Measurements from ENCODE around the gene ADAMTS12.

The ADAMTS12 gene

GRCh38 chr5:33701251-33701650, 190.5 kb downstream of the ADAMTS12 start:
- no peaks in the 10 kb centered on the region for H3K9me3 ChIP-seq (replicated peaks; ENCODE audit: low read length)
- H3K4me2 ChIP-seq (ENCODE audit: low read length) = no peak overlapping the region
- no peaks in the 10 kb centered on the region for H3K36me3 ChIP-seq (ENCODE audit: insufficient read depth, low read length)
- H3K9ac ChIP-seq (ENCODE audit: low read depth, low read length) = no peak overlapping the region
- no peak overlapping the region for H3K4me3 ChIP-seq (ENCODE audit: low read length)
- H3K4me1 ChIP-seq (ENCODE audit: control insufficient read depth, insufficient read depth, low read length) = no peaks in the 10 kb centered on the region
- H3K27me3 ChIP-seq (ENCODE audit: control insufficient read depth, insufficient read depth, low read length) = no peaks in the 10 kb centered on the region

- Histone ChIP-seq H3K27me3 (ENCODE audit: control insufficient read depth, insufficient read depth, low read length) (no peaks in the 10 kb centered on the region), H3K9ac (ENCODE audit: low read depth, low read length) (no peak overlapping the region), H3K4me2 (ENCODE audit: low read length) (no peak overlapping the region), H3K4me3 (ENCODE audit: low read length) (no peak overlapping the region), H3K36me3 (ENCODE audit: insufficient read depth, low read length) (no peaks in the 10 kb centered on the region), H3K4me1 (ENCODE audit: control insufficient read depth, insufficient read depth, low read length) (peaks cover 6% of the 10 kb centered on the region), H3K9me3 (replicated peaks; ENCODE audit: low read length) (no peaks in the 10 kb centered on the region)
Observed at GRCh38 chr5:33696411-33696810, 195.4 kb downstream of the ADAMTS12 start.

- Histone ChIP-seq H3K4me3 (ENCODE audit: low read length) (no peak overlapping the region), H3K4me1 (ENCODE audit: control insufficient read depth, insufficient read depth, low read length) (peaks cover 24% of the 10 kb centered on the region), H3K4me2 (ENCODE audit: low read length) (no peak overlapping the region), H3K27me3 (ENCODE audit: control insufficient read depth, insufficient read depth, low read length) (no peaks in the 10 kb centered on the region), H3K9ac (ENCODE audit: low read depth, low read length) (no peak overlapping the region), H3K9me3 (replicated peaks; ENCODE audit: low read length) (no peaks in the 10 kb centered on the region), H3K36me3 (ENCODE audit: insufficient read depth, low read length) (no peaks in the 10 kb centered on the region)
Observed at GRCh38 chr5:33692980-33693379, 198.8 kb downstream of the ADAMTS12 start.

- no peaks in the 10 kb centered on the region for H3K36me3 ChIP-seq (ENCODE audit: insufficient read depth, low read length)
- no peak overlapping the region for H3K4me3 ChIP-seq (ENCODE audit: low read length)
- no peak overlapping the region for H3K4me2 ChIP-seq (ENCODE audit: low read length)
- H3K9me3 ChIP-seq (replicated peaks; ENCODE audit: low read length) = no peaks in the 10 kb centered on the region
- no peak overlapping the region for H3K9ac ChIP-seq (ENCODE audit: low read depth, low read length)
- no peaks in the 10 kb centered on the region for H3K27me3 ChIP-seq (ENCODE audit: control insufficient read depth, insufficient read depth, low read length)
- peaks cover 24% of the 10 kb centered on the region for H3K4me1 ChIP-seq (ENCODE audit: control insufficient read depth, insufficient read depth, low read length)
Observed at GRCh38 chr5:33691856-33692255, 199.9 kb downstream of the ADAMTS12 start.

GRCh38 chr5:33690374-33691135, 201.2 kb downstream of the ADAMTS12 start:
- H3K4me1 ChIP-seq (ENCODE audit: control insufficient read depth, insufficient read depth, low read length) = peaks cover 24% of the 10 kb centered on the region
- no peaks in the 10 kb centered on the region for H3K36me3 ChIP-seq (ENCODE audit: insufficient read depth, low read length)
- no peaks in the 10 kb centered on the region for H3K27me3 ChIP-seq (ENCODE audit: control insufficient read depth, insufficient read depth, low read length)
- H3K4me2 ChIP-seq (ENCODE audit: low read length) = peak overlapping the region; percentile 3
- peak overlapping the region; percentile 4 for H3K9ac ChIP-seq (ENCODE audit: low read depth, low read length)
- H3K4me3 ChIP-seq (ENCODE audit: low read length) = no peak overlapping the region
- no peaks in the 10 kb centered on the region for H3K9me3 ChIP-seq (replicated peaks; ENCODE audit: low read length)

- H3K27me3 ChIP-seq (ENCODE audit: control insufficient read depth, insufficient read depth, low read length) = no peaks in the 10 kb centered on the region
- H3K9ac ChIP-seq (ENCODE audit: low read depth, low read length) = no peak overlapping the region
- peaks cover 24% of the 10 kb centered on the region for H3K4me1 ChIP-seq (ENCODE audit: control insufficient read depth, insufficient read depth, low read length)
- H3K9me3 ChIP-seq (replicated peaks; ENCODE audit: low read length) = no peaks in the 10 kb centered on the region
- H3K4me3 ChIP-seq (ENCODE audit: low read length) = no peak overlapping the region
- no peaks in the 10 kb centered on the region for H3K36me3 ChIP-seq (ENCODE audit: insufficient read depth, low read length)
- H3K4me2 ChIP-seq (ENCODE audit: low read length) = no peak overlapping the region
Observed at GRCh38 chr5:33688526-33688925, 203.3 kb downstream of the ADAMTS12 start.

- H3K27me3 ChIP-seq (ENCODE audit: control insufficient read depth, insufficient read depth, low read length) = no peaks in the 10 kb centered on the region
- H3K36me3 ChIP-seq (ENCODE audit: insufficient read depth, low read length) = no peaks in the 10 kb centered on the region
- H3K4me1 ChIP-seq (ENCODE audit: control insufficient read depth, insufficient read depth, low read length) = peaks cover 24% of the 10 kb centered on the region
- H3K9me3 ChIP-seq (replicated peaks; ENCODE audit: low read length) = no peaks in the 10 kb centered on the region
- H3K4me2 ChIP-seq (ENCODE audit: low read length) = no peak overlapping the region
- H3K4me3 ChIP-seq (ENCODE audit: low read length) = no peak overlapping the region
- H3K9ac ChIP-seq (ENCODE audit: low read depth, low read length) = no peak overlapping the region
Observed at GRCh38 chr5:33688066-33688465, 203.7 kb downstream of the ADAMTS12 start.

GRCh38 chr5:33685873-33686755, 205.7 kb downstream of the ADAMTS12 start:
- no peak overlapping the region for H3K9ac ChIP-seq (ENCODE audit: low read depth, low read length)
- no peaks in the 10 kb centered on the region for H3K27me3 ChIP-seq (ENCODE audit: control insufficient read depth, insufficient read depth, low read length)
- H3K4me3 ChIP-seq (ENCODE audit: low read length) = no peak overlapping the region
- no peak overlapping the region for H3K4me2 ChIP-seq (ENCODE audit: low read length)
- H3K9me3 ChIP-seq (replicated peaks; ENCODE audit: low read length) = no peaks in the 10 kb centered on the region
- no peaks in the 10 kb centered on the region for H3K36me3 ChIP-seq (ENCODE audit: insufficient read depth, low read length)
- H3K4me1 ChIP-seq (ENCODE audit: control insufficient read depth, insufficient read depth, low read length) = peaks cover 15% of the 10 kb centered on the region

- H3K9ac ChIP-seq (ENCODE audit: low read depth, low read length) = no peak overlapping the region
- H3K36me3 ChIP-seq (ENCODE audit: insufficient read depth, low read length) = no peaks in the 10 kb centered on the region
- no peak overlapping the region for H3K4me2 ChIP-seq (ENCODE audit: low read length)
- no peak overlapping the region for H3K4me3 ChIP-seq (ENCODE audit: low read length)
- no peaks in the 10 kb centered on the region for H3K27me3 ChIP-seq (ENCODE audit: control insufficient read depth, insufficient read depth, low read length)
- no peaks in the 10 kb centered on the region for H3K9me3 ChIP-seq (replicated peaks; ENCODE audit: low read length)
- peaks cover 10% of the 10 kb centered on the region for H3K4me1 ChIP-seq (ENCODE audit: control insufficient read depth, insufficient read depth, low read length)
Observed at GRCh38 chr5:33684496-33685159, 207.2 kb downstream of the ADAMTS12 start.

- Histone ChIP-seq H3K4me3 (ENCODE audit: low read length) (no peak overlapping the region), H3K36me3 (ENCODE audit: insufficient read depth, low read length) (no peaks in the 10 kb centered on the region), H3K9ac (ENCODE audit: low read depth, low read length) (no peak overlapping the region), H3K4me2 (ENCODE audit: low read length) (no peak overlapping the region), H3K27me3 (ENCODE audit: control insufficient read depth, insufficient read depth, low read length) (no peaks in the 10 kb centered on the region), H3K9me3 (replicated peaks; ENCODE audit: low read length) (no peaks in the 10 kb centered on the region), H3K4me1 (ENCODE audit: control insufficient read depth, insufficient read depth, low read length) (peaks cover 3% of the 10 kb centered on the region)
Observed at GRCh38 chr5:33679791-33680190, 212.0 kb downstream of the ADAMTS12 start.

- Histone ChIP-seq H3K9ac (ENCODE audit: low read depth, low read length) (no peak overlapping the region), H3K27me3 (ENCODE audit: control insufficient read depth, insufficient read depth, low read length) (no peaks in the 10 kb centered on the region), H3K9me3 (replicated peaks; ENCODE audit: low read length) (no peaks in the 10 kb centered on the region), H3K36me3 (ENCODE audit: insufficient read depth, low read length) (no peaks in the 10 kb centered on the region), H3K4me3 (ENCODE audit: low read length) (no peak overlapping the region), H3K4me1 (ENCODE audit: control insufficient read depth, insufficient read depth, low read length) (peaks cover 3% of the 10 kb centered on the region), H3K4me2 (ENCODE audit: low read length) (no peak overlapping the region)
Observed at GRCh38 chr5:33675958-33676464, 215.8 kb downstream of the ADAMTS12 start.

Data from skeletal muscle satellite cell (primary cell).